WTC11 (cell line): ENCODE measurements around the gene MYCBPAP.

Source experiments
- ATF3 ChIP-seq: sonication (generic); formaldehyde crosslinking; conservative IDR thresholded peaks from 2 replicates; pipeline ENCODE4 v1.8.1; 2022; ENCODE audit warnings: mild to moderate bottlenecking, missing genetic modification reagents
- CREB1 ChIP-seq: sonication (generic); formaldehyde crosslinking; IDR thresholded peaks from 2 replicates; pipeline ENCODE4 v1.8.0; 2023; ENCODE audit warnings: mild to moderate bottlenecking, missing genetic modification reagents
- CTCF ChIP-seq: fragments of 200-600 bp; IDR thresholded peaks from 2 replicates; pipeline ENCODE4 v1.8.0; 2022; ENCODE audit warnings: antibody characterized with exemption
- E2F1 ChIP-seq: sonication (generic); formaldehyde crosslinking; IDR thresholded peaks from 2 replicates; pipeline ENCODE4 v1.8.0; 2022; ENCODE audit warnings: mild to moderate bottlenecking, missing genetic modification reagents
- E2F4 ChIP-seq: sonication (generic); formaldehyde crosslinking; IDR thresholded peaks from 2 replicates; pipeline ENCODE4 v1.8.1; 2022; ENCODE audit warnings: low read depth, mild to moderate bottlenecking, moderate library complexity, missing genetic modification reagents, borderline replicate concordance
- E2F5 ChIP-seq: sonication (generic); formaldehyde crosslinking; IDR thresholded peaks from 2 replicates; pipeline ENCODE4 v1.8.1; 2022; ENCODE audit warnings: mild to moderate bottlenecking, moderate library complexity, missing genetic modification reagents
- HMGXB4 ChIP-seq: sonication (generic); formaldehyde crosslinking; IDR thresholded peaks from 2 replicates; pipeline ENCODE4 v1.8.1; 2023; ENCODE audit warnings: mild to moderate bottlenecking, moderate library complexity, missing genetic modification reagents
- IRF2 ChIP-seq: sonication (generic); formaldehyde crosslinking; IDR thresholded peaks from 2 replicates; pipeline ENCODE4 v1.8.0; 2022; ENCODE audit warnings: low read depth, missing genetic modification reagents, borderline replicate concordance
- TP53 ChIP-seq: sonication (generic); formaldehyde crosslinking; IDR thresholded peaks from 2 replicates; pipeline ENCODE4 v1.8.1; 2023; ENCODE audit warnings: mild to moderate bottlenecking, missing genetic modification reagents
- USF2 ChIP-seq: sonication (generic); formaldehyde crosslinking; IDR thresholded peaks from 2 replicates; pipeline ENCODE4 v1.8.1; 2023; ENCODE audit warnings: mild to moderate bottlenecking, missing genetic modification reagents, moderate library complexity

- no peak for TF ChIP-seq CTCF
- TF ChIP-seq TP53 (CRISPR knock-in tag): no peak
- TF ChIP-seq CREB1: no peak
- no peak for TF ChIP-seq E2F1 (CRISPR knock-in tag)
- no peak for TF ChIP-seq HMGXB4 (CRISPR knock-in tag)
- no peak for TF ChIP-seq ATF3
- TF ChIP-seq USF2: no peak
- no peak for TF ChIP-seq E2F4 (CRISPR knock-in tag)
- TF ChIP-seq E2F5: no peak
- no peak for TF ChIP-seq IRF2 (CRISPR knock-in tag)
Measured at GRCh38 chr17:50483266-50483665, 25.0 kb upstream of the MYCBPAP start.
